Smooth muscle cell (in vitro differentiated cells): ENCODE results near the gene ST3GAL3. TPM values are rescaled to one million over a fixed set of nuclear protein-coding genes. Genes with fewer than 3 reads are reported as not detected.

Experiments
- DNase-seq: peaks from one replicate; lab custom pipeline; 2025; ENCODE audit not compliant: unreplicated experiment; lab: John Stamatoyannopoulos, UW
- H2AFZ ChIP-seq: fragments of 200-600 bp; sonication (generic); 2 replicates; pipeline ENCODE4 v1.6.0; 2016; ENCODE audit warnings: antibody characterized with exemption, low read depth, mild to moderate bottlenecking
- H3F3A ChIP-seq: fragments of 200-600 bp; sonication (generic); 2 replicates; pipeline ENCODE4 v1.6.0; 2017; ENCODE audit warnings: antibody characterized with exemption, low read depth
- H3K27ac ChIP-seq: fragments of 200-600 bp; sonication (generic); 2 replicates; pipeline ENCODE4 v1.5.1; 2016; ENCODE audit warnings: low read depth, mild to moderate bottlenecking
- H3K27me3 ChIP-seq: fragments of 200-600 bp; sonication (generic); 2 replicates; pipeline ENCODE4 v1.6.1; 2016; ENCODE audit warnings: low read depth, mild to moderate bottlenecking
- H3K36me3 ChIP-seq: fragments of 200-600 bp; sonication (generic); 2 replicates; pipeline ENCODE4 v1.5.1; 2016; ENCODE audit warnings: low read depth
- H3K4me1 ChIP-seq: fragments of 200-600 bp; sonication (generic); 2 replicates; pipeline ENCODE4 v1.5.1; 2016; ENCODE audit warnings: low read depth
- H3K4me2 ChIP-seq: fragments of 200-600 bp; sonication (generic); 2 replicates; pipeline ENCODE4 v1.6.0; 2016; ENCODE audit warnings: mild to moderate bottlenecking
- H3K4me3 ChIP-seq: fragments of 200-600 bp; sonication (generic); 2 replicates; pipeline ENCODE4 v1.5.1; 2016; ENCODE audit warnings: mild to moderate bottlenecking
- H3K79me2 ChIP-seq: fragments of 200-600 bp; sonication (generic); 2 replicates; pipeline ENCODE4 v1.6.0; 2016; ENCODE audit warnings: low read depth, mild to moderate bottlenecking
- H3K9ac ChIP-seq: fragments of 200-600 bp; sonication (generic); 2 replicates; pipeline ENCODE4 v1.6.0; 2016; ENCODE audit warnings: low read depth
- H3K9me3 ChIP-seq: fragments of 200-600 bp; sonication (generic); replicated peaks from 2 replicates; pipeline ENCODE4 v1.5.1; 2016; ENCODE audit warnings: low read depth
- H4K20me1 ChIP-seq: fragments of 200-600 bp; sonication (generic); 2 replicates; pipeline ENCODE4 v1.6.0; 2016; ENCODE audit warnings: low read depth
- CTCF ChIP-seq: fragments of 200-600 bp; sonication (generic); IDR thresholded peaks from 2 replicates; pipeline ENCODE4 v1.5.1; 2017; ENCODE audit warnings: borderline replicate concordance, mild to moderate bottlenecking, antibody characterized with exemption; ENCODE audit not compliant: insufficient read depth, poor library complexity, severe bottlenecking
- WGBS: methylation state at CpG from one replicate; pipeline ENCODE4 v1.1.7; 2016; ENCODE audit warnings: low lambda C conversion rate; 5-methylcytosine and 5-hydroxymethylcytosine counted together
- polyA plus RNA-seq: library from polyadenylated mRNA; unstranded; fragments of >200 nt; fragmentation: Nextera tagmentation; extraction: Ambion mirVana; gene quantifications from 2 replicates; pipeline ENCODE4 v1.2.1, GENCODE V29; 2016
- total RNA-seq: library from RNA; depleted of rRNA; stranded (reverse); fragments of >200 nt; gene quantifications from 2 replicates; pipeline ENCODE4 v1.2.3, GENCODE V29; 2014

ST3GAL3 gene
- total and polyA plus RNA-seq, 2 experiments from 2014 or later, result 16.0 to 16.6 TPM

- no peaks in the 10 kb centered on the region for H3F3A ChIP-seq
- no peaks in the 10 kb centered on the region for H3K27me3 ChIP-seq
- no peak overlapping the region for H3K4me3 ChIP-seq
- no peaks in the 10 kb centered on the region for H3K36me3 ChIP-seq
- TF ChIP-seq CTCF, result no peak
- H3K79me2 ChIP-seq, result no peaks in the 10 kb centered on the region
- H4K20me1 ChIP-seq, result no peaks in the 10 kb centered on the region
- WGBS, result 91% methylated on average over 5 of the region's 6 CpGs
- no peak for DNase-seq
- H3K27ac ChIP-seq, result no peak overlapping the region
- no peaks in the 10 kb centered on the region for H3K9me3 ChIP-seq
- no peak overlapping the region for H3K4me2 ChIP-seq
- H3K9ac ChIP-seq, result no peak overlapping the region
- H2AFZ ChIP-seq, result no peak overlapping the region
- H3K4me1 ChIP-seq, result no peaks in the 10 kb centered on the region
Observed at GRCh38 chr1:43921022-43921421, 213.7 kb downstream of the ST3GAL3 start.

GRCh38 chr1:43924516-43924915 lies 217.2 kb downstream of the ST3GAL3 start:
- TF ChIP-seq CTCF, result no peak
- 95% methylated on average over 4 of the region's 4 CpGs for WGBS
- no peaks in the 10 kb centered on the region for H3K4me1 ChIP-seq

GRCh38 chr1:43925846-43926245 lies 218.5 kb downstream of the ST3GAL3 start:
- no peaks in the 10 kb centered on the region for H3K9me3 ChIP-seq

More at GRCh38 chr1:43924516-43924915, 217.2 kb downstream of the ST3GAL3 start:
- Histone ChIP-seq H2AFZ (no peak overlapping the region), H3K9ac (no peak overlapping the region), H3K27me3 (no peaks in the 10 kb centered on the region), H3K27ac (no peak overlapping the region), H3F3A (no peaks in the 10 kb centered on the region), H3K9me3 (no peaks in the 10 kb centered on the region), H3K4me2 (no peak overlapping the region), H3K36me3 (no peaks in the 10 kb centered on the region), H3K4me3 (no peak overlapping the region), H3K79me2 (no peaks in the 10 kb centered on the region), H4K20me1 (no peaks in the 10 kb centered on the region)
- no peak for DNase-seq

More at GRCh38 chr1:43925846-43926245, 218.5 kb downstream of the ST3GAL3 start:
- no peak overlapping the region for H3K4me3 ChIP-seq
- H2AFZ ChIP-seq, result no peak overlapping the region
- no peak for TF ChIP-seq CTCF
- no peak overlapping the region for H3K27ac ChIP-seq
- no peak overlapping the region for H3K9ac ChIP-seq
- 92% methylated on average over 9 of the region's 9 CpGs for WGBS
- H3K36me3 ChIP-seq, result no peaks in the 10 kb centered on the region
- H3K4me2 ChIP-seq, result no peak overlapping the region
- no peaks in the 10 kb centered on the region for H3K27me3 ChIP-seq
- H3K4me1 ChIP-seq, result no peaks in the 10 kb centered on the region
- no peak for DNase-seq
- no peaks in the 10 kb centered on the region for H4K20me1 ChIP-seq
- H3K79me2 ChIP-seq, result no peaks in the 10 kb centered on the region
- H3F3A ChIP-seq, result no peaks in the 10 kb centered on the region
